Measurements from ENCODE around the gene PRR36.

GRCh38 chr19:7923295-7924191 lies 49.4 kb upstream of the PRR36 start:
- TF ChIP-seq POLR2A (IDR thresholded peaks at IDR 0.05; ENCODE audit: low read length) (no peak), CTCF (IDR thresholded peaks at IDR 0.05) (no peak), HDAC2 (IDR thresholded peaks at IDR 0.05) (no peak), RAD21 (conservative IDR thresholded peaks at IDR 0.05 in 1 of 2, IDR thresholded peaks at IDR 0.05 in 1 of 2) (no peak), ELK1 (IDR thresholded peaks at IDR 0.05; ENCODE audit: low read depth, low read length) (no peak), CBX2 (IDR thresholded peaks at IDR 0.05; ENCODE audit: borderline replicate concordance, low read depth) (no peak), NR3C1 (IDR thresholded peaks at IDR 0.05) (no peak), REST (IDR thresholded peaks at IDR 0.05) (no peak), KDM1A (IDR thresholded peaks at IDR 0.05; ENCODE audit: low read depth) (no peak), ZNF302 (CRISPR knock-in tag; IDR thresholded peaks at IDR 0.05) (no peak), HMGXB4 (CRISPR knock-in tag; IDR thresholded peaks at IDR 0.05; ENCODE audit: borderline replicate concordance) (no peak), NPAS2 (CRISPR knock-in tag; IDR thresholded peaks at IDR 0.05; ENCODE audit: borderline replicate concordance) (no peak)
